Naive B cell (primary cell): ENCODE data around the gene KIFBP. TPM values are rescaled to one million over a fixed set of nuclear protein-coding genes. Genes with fewer than 3 reads are reported as not detected.
A peak's percentile ranks its signal among the peaks of the same experiment; 100 is the strongest.
"Not testable (repeated sequence)": the region's sequence is repeated elsewhere in the genome, so short reads cannot be mapped to it uniquely, and the experiment has no call there.

Source experiments
- ATAC-seq, 2 donors: fragments of 150-1000 bp; cut with Tn5 transposase; 2 replicates each; pipeline ENCODE4 v1.10.0; 2021; ENCODE audit warnings: low read depth in 2 of 2, mild to moderate bottlenecking in 2 of 2, moderate library complexity in 2 of 2
- DNase-seq: peaks from one replicate; pipeline ENCODE4 v3.0.0; 2022
- H3K27ac Mint-ChIP-seq, 6 donors: one replicate each; pipeline ENCODE4 v1.8.0; 2020 to 2022; ENCODE audit warnings: mild to moderate bottlenecking in 6 of 6, mixed read lengths in 6 of 6, moderate library complexity in 5 of 6, inconsistent platforms in 2 of 6
- H3K27me3 Mint-ChIP-seq, 3 donors: one replicate each; pipeline ENCODE4 v1.8.0; 2021 to 2022; ENCODE audit warnings: mixed read lengths in 3 of 3, mild to moderate bottlenecking in 1 of 3
- H3K36me3 Mint-ChIP-seq, 2 donors: one replicate each; pipeline ENCODE4 v1.8.0; 2020 to 2022; ENCODE audit warnings: mixed read lengths in 2 of 2, inconsistent platforms in 1 of 2, mild to moderate bottlenecking in 1 of 2
- H3K4me1 Mint-ChIP-seq, 3 donors: one replicate each; pipeline ENCODE4 v1.8.0; 2020 to 2022; ENCODE audit warnings: mixed read lengths in 3 of 3, inconsistent platforms in 1 of 3, mild to moderate bottlenecking in 1 of 3, moderate library complexity in 1 of 3
- H3K4me3 Mint-ChIP-seq, 8 donors: one replicate each; pipeline ENCODE4 v1.8.0; 2020 to 2022; ENCODE audit warnings: mild to moderate bottlenecking in 8 of 8, mixed read lengths in 8 of 8, moderate library complexity in 8 of 8, inconsistent platforms in 2 of 8
- H3K9me3 Mint-ChIP-seq, 7 donors: one replicate each; pipeline ENCODE4 v1.8.0; 2020 to 2022; ENCODE audit warnings: mixed read lengths in 7 of 7, mild to moderate bottlenecking in 5 of 7, inconsistent platforms in 2 of 7, moderate library complexity in 1 of 7
- polyA plus RNA-seq, 6 donors: library from polyadenylated mRNA; unstranded; fragments of 300-500 nt; fragmentation: Illumina TruSeq; gene quantifications; one replicate each; pipeline ENCODE4 v1.2.3, GENCODE V29; 2021; ENCODE audit warnings: low read depth in 6 of 6

KIFBP gene
- polyA plus RNA-seq, 6 donors from 2014 or later, result 2.8 to 6.9 (median 4.4) TPM; not detected in 1

DNA sequence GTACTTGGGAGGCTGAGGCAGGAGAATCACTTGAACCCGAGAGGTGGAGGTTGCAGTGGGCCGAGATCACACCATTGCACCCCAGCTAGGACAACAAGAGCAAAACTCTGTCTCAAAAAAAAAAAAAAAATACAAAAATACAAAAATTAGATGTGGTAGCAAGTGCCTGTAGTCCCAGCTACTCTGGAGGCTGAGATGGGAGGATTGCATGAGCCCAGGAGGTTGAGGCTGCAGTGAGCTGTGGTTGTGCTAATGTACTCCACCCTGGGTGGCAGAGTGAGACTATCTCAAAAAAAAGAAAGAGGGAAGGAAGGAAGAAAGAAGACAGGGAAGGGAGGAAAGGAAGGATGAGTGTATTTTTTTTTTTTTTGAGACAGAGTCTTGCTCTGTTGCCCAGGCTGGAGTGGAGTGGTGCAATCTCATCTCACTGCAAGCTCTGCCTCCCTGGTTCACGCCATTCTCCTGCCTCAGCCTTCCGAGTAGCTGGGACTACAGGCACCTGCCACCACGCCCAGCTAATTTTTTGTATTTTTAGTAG is 12.6 kb upstream of the KIFBP start:
- Mint-ChIP-seq H3K36me3 (peaks cover 29 to 52% of the 10 kb centered on the region in 2 donors), H3K4me3 (peak overlapping the region in 2 of 8 donors; percentile 9), H3K27ac (peak overlapping the region in 2 of 6 donors; percentile 59 to 60)
- H3K27me3 Mint-ChIP-seq, H3K9me3 Mint-ChIP-seq, H3K4me1 Mint-ChIP-seq, DNase-seq, ATAC-seq: not testable (repeated sequence)

DNA sequence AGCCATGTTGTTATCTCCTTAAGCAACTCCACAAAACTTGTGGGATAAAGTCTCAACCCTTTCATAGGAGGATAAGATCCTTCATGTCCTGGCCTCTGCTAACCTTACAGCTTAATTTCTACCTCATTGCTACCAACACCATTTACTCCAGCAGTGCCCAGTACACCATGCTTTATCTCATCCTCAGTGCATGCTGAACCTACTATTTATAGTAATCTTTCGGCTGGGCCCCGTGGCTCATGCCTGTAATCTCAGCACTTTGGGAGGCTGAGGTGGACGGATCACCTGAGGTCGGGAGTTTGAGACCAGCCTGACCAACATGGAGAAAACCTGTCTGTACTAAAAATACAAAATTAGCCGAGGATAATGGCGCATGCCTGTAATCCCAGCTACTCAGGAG is 8.9 kb upstream of the KIFBP start:
- not testable (repeated sequence) for H3K4me1 Mint-ChIP-seq, H3K27me3 Mint-ChIP-seq, H3K4me3 Mint-ChIP-seq, ATAC-seq, DNase-seq, H3K9me3 Mint-ChIP-seq
- peaks cover 5 to 33% of the 10 kb centered on the region in 2 donors for H3K36me3 Mint-ChIP-seq
- H3K27ac Mint-ChIP-seq, result peak overlapping the region in 2 of 6 donors; percentile 22 to 47

DNA sequence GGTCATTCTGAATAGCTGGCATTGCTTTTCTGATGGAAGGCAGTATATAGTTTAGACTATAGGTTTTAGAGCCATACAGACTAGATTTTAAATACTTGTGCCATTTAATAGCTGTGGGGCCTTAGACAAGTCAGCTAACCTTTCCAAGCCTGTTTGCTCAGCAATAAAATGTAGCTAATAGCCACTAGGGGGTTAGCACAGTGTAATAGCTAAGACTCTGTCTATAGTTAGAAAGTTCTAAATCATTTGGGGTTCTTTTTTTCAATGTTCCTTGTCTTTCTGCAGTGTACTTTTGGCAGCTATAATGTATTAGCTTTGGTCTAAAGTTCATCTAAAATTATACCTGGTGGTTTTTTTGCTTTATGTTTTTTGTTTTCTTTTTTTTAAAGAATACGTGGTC is 7.5 kb upstream of the KIFBP start:
- no peak overlapping the region for H3K4me3 Mint-ChIP-seq
- peak overlapping the region in 1 of 6 donors; percentile 75 for H3K27ac Mint-ChIP-seq
- no peaks in the 10 kb centered on the region for H3K27me3 Mint-ChIP-seq
- no peaks in the 10 kb centered on the region for H3K9me3 Mint-ChIP-seq
- ATAC-seq (peak; percentile 47 to 52), DNase-seq (no peak)
- H3K4me1 Mint-ChIP-seq, result peaks cover 0 to 5% (median 0%) of the 10 kb centered on the region in 3 donors
- H3K36me3 Mint-ChIP-seq, result peaks cover 5 to 29% of the 10 kb centered on the region in 2 donors

DNA sequence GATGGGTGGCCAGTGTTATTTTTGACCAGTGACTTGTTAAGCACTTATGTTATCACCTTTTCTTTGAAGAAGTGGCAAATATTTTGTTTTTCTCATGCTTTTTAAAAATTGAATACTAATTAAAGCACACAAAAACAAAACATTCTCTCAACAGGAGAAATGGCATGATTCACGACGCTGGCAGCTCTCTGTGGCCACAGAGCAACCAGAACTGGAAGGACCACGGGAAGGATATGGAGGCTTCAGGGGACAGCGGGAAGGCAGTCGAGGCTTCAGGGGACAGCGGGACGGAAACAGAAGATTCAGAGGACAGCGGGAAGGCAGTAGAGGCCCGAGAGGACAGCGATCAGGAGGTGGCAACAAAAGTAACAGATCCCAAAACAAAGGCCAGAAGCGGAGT is 6.2 kb upstream of the KIFBP start:
- DNase-seq, result no peak
- Mint-ChIP-seq H3K4me3 (peak overlapping the region in 1 of 8 donors; percentile 32), H3K9me3 (no peaks in the 10 kb centered on the region), H3K36me3 (peaks cover 5 to 22% of the 10 kb centered on the region in 2 donors), H3K27me3 (no peaks in the 10 kb centered on the region), H3K27ac (peak overlapping the region in 1 of 6 donors; percentile 37), H3K4me1 (peaks cover 3 to 5% (median 4%) of the 10 kb centered on the region in 3 donors)
- ATAC-seq, result no peak

DNA sequence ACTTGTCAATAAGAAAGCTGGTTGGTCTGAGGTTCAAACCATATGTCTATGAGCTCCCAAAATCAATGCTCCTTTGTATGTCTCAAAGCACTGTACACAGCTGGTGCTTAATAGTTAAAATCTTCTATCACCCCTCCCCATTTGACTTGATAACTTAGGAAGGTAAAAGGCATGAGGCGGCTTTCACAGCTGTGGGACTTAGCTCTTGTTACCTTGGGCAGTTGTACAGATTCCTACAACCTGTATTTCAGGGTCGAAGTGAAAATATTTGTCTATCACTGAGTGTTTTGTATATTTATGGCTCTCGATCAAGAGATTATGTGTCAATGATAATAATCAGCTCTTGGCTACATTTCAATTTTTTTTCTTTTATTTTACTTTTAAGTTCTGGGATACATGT is 992 bp upstream of the KIFBP start:
- DNase-seq, result no peak
- Mint-ChIP-seq H3K27ac (peak overlapping the region in 1 of 6 donors; percentile 83), H3K9me3 (no peaks in the 10 kb centered on the region), H3K36me3 (peaks cover under 1 to 2% of the 10 kb centered on the region in 2 donors), H3K4me1 (peaks cover 24 to 42% (median 32%) of the 10 kb centered on the region in 3 donors), H3K4me3 (peak overlapping the region in 6 of 8 donors; percentile 25 to 100 (median 100)), H3K27me3 (no peaks in the 10 kb centered on the region)
- ATAC-seq, result no peak

DNA sequence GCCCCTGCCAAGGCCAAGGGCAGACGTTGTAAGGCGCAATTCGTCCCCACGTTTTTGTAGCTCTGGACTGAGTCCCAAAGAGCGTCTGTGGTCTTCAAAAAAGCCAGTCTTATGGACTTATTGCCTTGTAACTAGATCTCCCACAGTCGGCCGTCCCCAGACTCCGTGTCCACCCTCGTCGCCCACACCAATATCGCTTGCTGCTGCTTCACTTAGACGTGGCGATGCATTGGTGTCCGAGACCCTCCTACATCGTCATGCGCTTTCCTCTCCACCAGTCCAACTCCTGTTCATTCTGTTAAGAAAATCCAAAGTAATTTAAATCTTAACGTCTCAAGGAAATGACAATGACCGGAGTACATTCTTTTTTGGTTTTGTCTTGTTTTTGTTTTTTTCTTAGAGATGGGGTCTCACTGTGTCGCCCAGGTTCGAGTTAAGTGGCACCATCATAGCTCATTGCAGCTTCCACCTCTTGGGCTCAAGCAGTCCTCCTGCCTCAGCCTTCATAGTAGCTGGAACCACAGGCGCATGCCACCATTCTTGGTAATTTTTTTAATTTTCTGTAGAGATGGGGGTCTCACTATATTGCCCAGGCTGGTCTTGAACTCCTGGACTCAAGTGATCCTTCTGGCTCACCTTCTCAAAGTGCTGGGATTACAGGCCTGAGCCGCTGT is 851 bp downstream of the KIFBP start:
- Mint-ChIP-seq H3K27ac (peak overlapping the region; percentile 48 to 95 (median 79)), H3K9me3 (no peaks in the 10 kb centered on the region), H3K27me3 (no peaks in the 10 kb centered on the region), H3K4me3 (peak overlapping the region; percentile 95 to 100 (median 100)), H3K4me1 (peaks cover 26 to 53% (median 40%) of the 10 kb centered on the region in 3 donors), H3K36me3 (no peaks in the 10 kb centered on the region)
- ATAC-seq, result no peak
- DNase-seq, result no peak

DNA sequence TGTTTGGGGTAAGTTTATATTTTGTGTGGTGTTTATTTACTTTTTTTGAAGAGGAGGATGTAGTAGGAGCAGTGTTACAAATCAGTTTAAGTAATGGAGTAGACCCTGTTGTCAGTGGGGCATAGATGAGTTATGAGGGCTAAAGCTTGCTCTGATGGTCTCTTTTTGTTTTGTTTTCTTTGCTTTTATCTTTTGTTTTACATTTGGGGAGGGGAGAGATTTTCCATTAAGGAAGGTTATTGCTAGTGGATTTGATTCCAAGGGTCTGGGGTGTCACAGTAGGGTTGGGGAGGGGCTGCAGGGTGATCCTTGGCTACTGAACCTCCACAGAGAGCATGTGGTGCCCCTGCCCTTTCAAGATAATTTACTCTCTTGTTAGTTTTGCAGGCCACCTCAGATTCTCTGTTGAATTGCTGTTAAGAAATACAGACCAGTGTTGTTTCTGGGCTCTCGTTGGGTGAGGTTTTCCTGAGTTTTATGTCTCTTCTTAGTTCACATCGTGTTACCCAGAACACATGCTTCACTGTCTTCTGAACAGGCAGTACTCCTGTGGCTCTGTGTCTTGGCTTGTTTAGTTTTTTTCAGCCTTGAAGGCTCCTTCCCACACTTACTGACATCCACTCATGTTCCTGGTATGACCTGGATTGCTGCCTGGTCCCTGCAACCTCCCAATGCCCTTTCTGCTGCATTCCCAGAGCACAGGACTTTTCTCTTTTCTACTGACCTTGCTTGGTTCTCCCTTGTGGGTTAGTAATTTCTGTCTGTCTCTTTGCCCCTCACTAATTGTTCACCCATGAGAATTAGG is 4.2 kb downstream of the KIFBP start:
- Mint-ChIP-seq H3K4me1 (peaks cover 29 to 60% (median 58%) of the 10 kb centered on the region in 3 donors), H3K27me3 (no peaks in the 10 kb centered on the region), H3K36me3 (no peaks in the 10 kb centered on the region), H3K27ac (peak overlapping the region in 2 of 6 donors; percentile 6 to 56), H3K4me3 (peak overlapping the region in 1 of 8 donors; percentile 22), H3K9me3 (no peaks in the 10 kb centered on the region)
- no peak for ATAC-seq
- no peak for DNase-seq

DNA sequence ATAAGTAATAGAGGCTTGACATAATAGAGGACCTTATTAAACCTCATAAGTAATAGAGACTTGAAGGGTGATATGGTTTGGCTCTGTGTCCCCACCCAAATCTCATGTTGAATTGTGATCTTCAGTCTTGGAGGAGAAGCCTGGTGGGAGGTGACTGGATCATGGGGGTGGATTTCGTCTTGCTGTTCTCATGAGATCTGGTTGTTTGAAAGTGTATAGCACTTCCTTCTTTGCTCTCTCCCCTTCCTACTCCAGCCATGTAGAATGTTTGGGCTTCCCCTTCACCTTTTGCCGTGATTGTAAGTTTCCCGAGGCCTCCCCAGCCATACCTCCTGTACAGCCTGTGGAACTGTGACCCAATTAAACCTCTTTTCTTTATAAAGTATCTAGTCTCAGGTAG is 8.6 kb downstream of the KIFBP start:
- Mint-ChIP-seq H3K4me3 (no peak overlapping the region), H3K27ac (peak overlapping the region in 3 of 6 donors; percentile 6 to 85 (median 49))
- ATAC-seq, result no peak

DNA sequence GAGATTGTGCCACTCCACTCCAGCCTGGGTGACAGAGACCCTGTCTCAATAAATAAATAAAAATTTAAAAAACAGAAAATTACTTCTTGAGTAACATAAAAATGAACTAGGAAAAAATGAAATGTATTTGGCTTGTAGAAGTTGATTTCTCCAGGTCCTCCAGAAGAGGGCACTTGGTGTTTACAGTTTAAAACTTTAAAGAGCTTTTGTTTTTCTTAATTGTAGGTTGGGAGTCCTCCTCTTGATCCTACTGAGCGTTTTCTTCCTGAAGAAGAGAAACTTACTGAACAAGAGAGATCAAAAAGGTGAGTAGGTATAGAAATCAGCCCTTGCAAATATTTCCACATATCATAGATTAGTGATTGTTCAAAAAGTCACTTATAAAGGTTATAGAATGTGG is 16.2 kb downstream of the KIFBP start:
- no peaks in the 10 kb centered on the region for H3K9me3 Mint-ChIP-seq
- no peak overlapping the region for H3K27ac Mint-ChIP-seq
- H3K27me3 Mint-ChIP-seq, result no peaks in the 10 kb centered on the region
- H3K4me3 Mint-ChIP-seq, result no peak overlapping the region
- DNase-seq (peak; percentile 32), ATAC-seq (no peak)
- no peaks in the 10 kb centered on the region for H3K4me1 Mint-ChIP-seq
- H3K36me3 Mint-ChIP-seq, result peaks cover 0 to 9% of the 10 kb centered on the region in 2 donors

More for the DNA sequence above, 8.6 kb downstream of the KIFBP start:
- DNase-seq, result no peak
- Mint-ChIP-seq H3K27me3 (no peaks in the 10 kb centered on the region), H3K9me3 (no peaks in the 10 kb centered on the region), H3K36me3 (no peaks in the 10 kb centered on the region), H3K4me1 (peaks cover 12 to 32% (median 24%) of the 10 kb centered on the region in 3 donors)

DNA sequence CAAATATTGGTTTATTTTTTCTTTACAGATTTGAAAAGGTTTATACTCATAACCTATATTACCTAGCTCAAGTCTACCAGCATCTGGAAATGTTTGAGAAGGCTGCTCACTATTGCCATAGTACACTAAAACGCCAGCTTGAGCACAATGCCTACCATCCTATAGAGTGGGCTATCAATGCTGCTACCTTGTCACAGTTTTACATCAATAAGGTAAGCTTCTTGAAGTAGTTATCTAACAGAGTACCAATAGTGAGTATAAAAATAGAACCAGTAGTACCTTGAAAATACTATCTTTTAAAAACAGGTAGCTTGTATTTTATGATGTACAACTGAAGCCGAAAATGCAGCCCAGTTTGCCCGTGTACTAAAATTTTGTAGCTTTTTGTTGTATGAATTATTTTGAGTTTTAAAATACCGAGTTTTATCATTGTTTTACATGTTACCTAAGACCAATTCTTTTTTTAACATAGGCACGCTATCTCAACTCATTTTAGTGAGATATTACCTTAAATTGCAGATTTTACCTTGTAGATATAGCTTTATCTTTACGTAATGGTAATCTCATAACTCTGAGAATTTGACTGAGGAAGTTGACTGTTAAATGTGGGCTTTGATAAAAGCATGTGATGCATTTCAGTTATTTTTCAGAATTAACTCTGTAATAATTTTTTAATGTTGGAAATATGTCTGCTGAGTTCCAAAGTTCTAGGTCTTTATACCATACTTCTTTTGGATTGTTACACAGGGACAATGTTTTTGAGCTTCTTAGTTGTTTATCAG is 17.3 kb downstream of the KIFBP start:
- H3K4me1 Mint-ChIP-seq, result no peaks in the 10 kb centered on the region
- no peak overlapping the region for H3K4me3 Mint-ChIP-seq
- ATAC-seq (no peak), DNase-seq (no peak)
- H3K9me3 Mint-ChIP-seq, result no peaks in the 10 kb centered on the region
- H3K27me3 Mint-ChIP-seq, result no peaks in the 10 kb centered on the region
- H3K27ac Mint-ChIP-seq, result no peak overlapping the region
- peaks cover 0 to 9% of the 10 kb centered on the region in 2 donors for H3K36me3 Mint-ChIP-seq

DNA sequence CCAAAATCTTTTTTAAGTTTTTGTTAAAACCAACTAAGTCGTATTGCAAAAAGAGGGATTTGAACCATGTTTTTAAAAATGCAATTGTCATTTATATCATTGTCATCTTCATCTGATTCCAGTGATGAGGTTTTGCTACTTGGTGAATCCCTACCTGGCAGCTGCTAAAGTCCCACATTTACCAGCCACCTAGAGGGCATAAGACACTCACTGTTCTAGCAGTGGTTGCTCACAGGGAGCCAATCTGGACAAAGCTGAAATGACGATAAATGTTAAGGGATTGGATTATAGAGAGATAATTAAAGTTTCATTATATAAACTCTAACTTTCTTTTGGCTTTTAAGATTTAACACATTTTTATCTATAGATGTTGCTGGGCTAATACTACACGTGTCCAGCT is 18.7 kb downstream of the KIFBP start:
- peak overlapping the region in 1 of 6 donors; percentile 12 for H3K27ac Mint-ChIP-seq
- peaks cover 0 to 12% of the 10 kb centered on the region in 2 donors for H3K36me3 Mint-ChIP-seq
- no peak overlapping the region for H3K4me3 Mint-ChIP-seq
- no peaks in the 10 kb centered on the region for H3K4me1 Mint-ChIP-seq
- DNase-seq (no peak), ATAC-seq (no peak)
- H3K27me3 Mint-ChIP-seq, result no peaks in the 10 kb centered on the region
- no peaks in the 10 kb centered on the region for H3K9me3 Mint-ChIP-seq

DNA sequence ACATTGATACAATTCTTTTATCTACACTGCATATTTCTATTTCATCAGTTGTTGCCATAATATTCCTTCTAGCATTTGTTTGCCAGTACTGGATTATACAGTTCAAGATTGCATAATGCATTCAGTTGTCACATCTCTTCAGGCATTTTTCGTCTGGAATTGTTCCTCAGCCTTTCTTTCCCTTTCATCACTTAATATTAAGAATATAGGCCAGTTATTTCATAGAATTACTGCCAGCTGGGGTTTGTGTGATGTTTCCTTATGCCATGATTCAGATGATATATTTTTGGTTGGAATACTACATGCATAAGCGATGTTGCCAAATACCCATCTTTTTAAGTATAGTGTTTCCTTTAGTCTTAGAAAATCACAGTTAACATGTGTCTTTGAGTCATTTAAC is 20.8 kb downstream of the KIFBP start:
- Mint-ChIP-seq H3K27ac (no peak overlapping the region), H3K4me3 (no peak overlapping the region), H3K4me1 (no peaks in the 10 kb centered on the region), H3K36me3 (peaks cover 16% of the 10 kb centered on the region in 2 donors), H3K9me3 (no peaks in the 10 kb centered on the region), H3K27me3 (no peaks in the 10 kb centered on the region)
- DNase-seq (no peak), ATAC-seq (no peak)

DNA sequence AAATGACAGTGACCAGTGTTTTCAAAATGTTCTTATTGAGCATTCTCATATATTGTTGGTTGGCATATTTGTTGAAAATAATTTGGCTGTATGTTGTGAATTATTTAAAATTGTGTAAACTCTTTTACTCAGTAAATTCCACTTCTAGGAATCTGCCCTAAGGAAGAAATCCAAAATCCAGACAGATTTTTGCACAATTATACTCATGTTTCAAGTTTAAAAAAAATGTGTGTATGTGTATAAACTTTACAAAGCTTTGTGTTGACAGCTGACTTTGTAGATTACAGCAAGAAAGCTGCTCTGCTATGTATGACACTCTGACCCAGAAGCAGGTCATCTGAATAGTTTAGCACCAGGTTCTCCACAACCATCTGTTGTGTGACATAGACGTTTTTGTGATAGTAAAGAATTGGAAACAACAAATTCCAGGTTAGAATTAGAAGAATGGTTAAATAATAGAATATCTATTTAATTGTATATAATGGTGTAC is 21.6 kb downstream of the KIFBP start:
- no peak for DNase-seq
- H3K4me3 Mint-ChIP-seq, result no peak overlapping the region
- no peaks in the 10 kb centered on the region for H3K27me3 Mint-ChIP-seq
- H3K4me1 Mint-ChIP-seq, result no peaks in the 10 kb centered on the region
- H3K27ac Mint-ChIP-seq, result no peak overlapping the region
- no peak for ATAC-seq
- H3K9me3 Mint-ChIP-seq, result no peaks in the 10 kb centered on the region
- peaks cover 18% of the 10 kb centered on the region in 2 donors for H3K36me3 Mint-ChIP-seq
